Spleen (tissue), 7 donors: ENCODE data around the gene HYCC1.
"Not testable (repeated sequence)": the region's sequence is repeated elsewhere in the genome, so short reads cannot be mapped to it uniquely, and the experiment has no call there.

ENCODE experiments used
- POLR2A ChIP-seq, 3 donors: fragments of 450-650 bp; IDR thresholded peaks; one replicate each; pipeline ENCODE4 v1.5.1; 2017; ENCODE audit warnings: antibody characterized with exemption in 3 of 3, mild to moderate bottlenecking in 1 of 3
- POLR2AphosphoS5 ChIP-seq, 3 donors: sonication (generic); formaldehyde crosslinking; IDR thresholded peaks; one replicate each; pipeline ENCODE4 v1.5.1; 2017; ENCODE audit warnings: antibody characterized with exemption in 3 of 3
- TF ChIP-seq, protein P1 (sequence below), 11 experiments: fragments of 200-600 bp in 7 of 11; fragments of 450-650 bp in 4 of 11; sonication (generic) in 4 of 11; IDR thresholded peaks in 8 of 11; conservative IDR thresholded peaks in 3 of 11; 1 replicate in 7 of 11; 2 replicates in 4 of 11; pipeline versions ENCODE4 v1.4.0 to v1.8.0; 2016 to 2021; ENCODE audit warnings: antibody characterized with exemption in 11 of 11, inconsistent platforms in 4 of 11, mild to moderate bottlenecking in 1 of 11
- donor health status: DM: no; HTN: no; CAD: no; lungs with moderate emphysema.
- donor health status: DM: no; HTN: no; CAD: no.
- donor health status: DM: no; HTN: no; CAD: no.

DNA sequence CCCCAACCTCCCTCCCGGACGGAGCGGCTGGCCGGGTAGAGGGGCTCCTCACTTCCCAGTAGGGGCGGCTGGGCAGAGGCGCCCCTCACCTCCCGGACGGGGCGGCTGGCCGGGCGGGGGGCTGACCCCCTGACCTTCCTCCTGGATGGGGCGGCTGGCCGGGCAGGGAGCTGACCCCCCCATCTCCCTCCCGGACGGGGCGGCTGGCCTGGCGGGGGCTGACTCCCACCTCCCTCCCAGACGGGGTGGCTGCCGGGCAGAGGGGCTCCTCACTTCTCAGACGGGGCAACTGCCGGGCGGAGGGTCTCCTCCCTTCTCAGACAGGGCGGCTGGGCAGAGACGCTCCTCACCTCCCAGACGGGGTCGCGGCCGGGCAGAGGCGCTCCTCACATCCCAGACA lies 32.4 kb upstream of the HYCC1 start:
- TF ChIP-seq, protein P1, sequence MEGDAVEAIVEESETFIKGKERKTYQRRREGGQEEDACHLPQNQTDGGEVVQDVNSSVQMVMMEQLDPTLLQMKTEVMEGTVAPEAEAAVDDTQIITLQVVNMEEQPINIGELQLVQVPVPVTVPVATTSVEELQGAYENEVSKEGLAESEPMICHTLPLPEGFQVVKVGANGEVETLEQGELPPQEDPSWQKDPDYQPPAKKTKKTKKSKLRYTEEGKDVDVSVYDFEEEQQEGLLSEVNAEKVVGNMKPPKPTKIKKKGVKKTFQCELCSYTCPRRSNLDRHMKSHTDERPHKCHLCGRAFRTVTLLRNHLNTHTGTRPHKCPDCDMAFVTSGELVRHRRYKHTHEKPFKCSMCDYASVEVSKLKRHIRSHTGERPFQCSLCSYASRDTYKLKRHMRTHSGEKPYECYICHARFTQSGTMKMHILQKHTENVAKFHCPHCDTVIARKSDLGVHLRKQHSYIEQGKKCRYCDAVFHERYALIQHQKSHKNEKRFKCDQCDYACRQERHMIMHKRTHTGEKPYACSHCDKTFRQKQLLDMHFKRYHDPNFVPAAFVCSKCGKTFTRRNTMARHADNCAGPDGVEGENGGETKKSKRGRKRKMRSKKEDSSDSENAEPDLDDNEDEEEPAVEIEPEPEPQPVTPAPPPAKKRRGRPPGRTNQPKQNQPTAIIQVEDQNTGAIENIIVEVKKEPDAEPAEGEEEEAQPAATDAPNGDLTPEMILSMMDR (IDR thresholded peaks at IDR 0.05 in 8 of 11, conservative IDR thresholded peaks at IDR 0.05 in 3 of 11): not testable (repeated sequence)
- not testable (repeated sequence) for TF ChIP-seq POLR2AphosphoS5, POLR2A (IDR thresholded peaks at IDR 0.05)
